HG02678 (cell line): ENCODE measurements around the gene NAXD.
"Not testable (repeated sequence)": the region's sequence is repeated elsewhere in the genome, so short reads cannot be mapped to it uniquely, and the experiment has no call there.

ENCODE experiments used
- ATAC-seq: cut with Tn5 transposase; IDR thresholded peaks from one replicate; pipeline ENCODE4 v1.9.1; 2021; ENCODE audit warnings: mild to moderate bottlenecking, moderate library complexity; ENCODE audit not compliant: unreplicated experiment

Gene NAXD

DNA sequence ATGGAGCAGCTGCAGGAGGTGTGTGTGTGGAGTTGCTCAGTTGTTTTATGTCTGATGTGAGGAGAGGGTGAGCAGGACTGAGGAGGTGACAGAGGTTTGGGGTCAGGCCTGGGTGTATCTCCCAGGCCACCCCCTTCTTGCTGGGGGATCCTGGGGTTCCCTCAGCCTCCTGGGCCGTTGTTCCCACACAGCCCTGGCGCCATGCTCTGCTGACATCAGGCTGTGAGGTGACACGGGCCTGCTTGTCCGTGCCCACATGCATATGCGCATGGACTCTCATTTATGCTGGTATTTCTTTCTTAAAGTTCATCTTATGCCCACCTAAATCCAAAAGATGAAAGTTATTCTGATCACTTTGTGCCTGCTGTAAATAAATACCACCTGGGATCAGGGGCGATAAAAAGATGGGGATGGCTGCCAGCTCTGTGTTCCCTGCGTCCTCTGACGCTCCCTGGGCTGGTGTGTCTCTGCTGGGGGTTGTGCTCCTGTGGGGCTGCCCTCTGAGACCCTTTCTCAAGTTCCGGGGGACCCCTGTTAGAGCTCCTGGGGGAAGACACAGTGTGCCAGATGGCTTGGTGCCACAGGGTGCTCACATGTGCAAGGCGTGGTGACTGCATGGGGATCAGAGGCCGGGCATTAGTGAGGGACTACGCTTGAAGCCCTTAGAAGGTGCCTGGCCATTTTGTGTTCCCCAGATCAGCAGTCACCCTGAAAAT, 12.6 kb downstream of the NAXD start:
- no peak for ATAC-seq

DNA sequence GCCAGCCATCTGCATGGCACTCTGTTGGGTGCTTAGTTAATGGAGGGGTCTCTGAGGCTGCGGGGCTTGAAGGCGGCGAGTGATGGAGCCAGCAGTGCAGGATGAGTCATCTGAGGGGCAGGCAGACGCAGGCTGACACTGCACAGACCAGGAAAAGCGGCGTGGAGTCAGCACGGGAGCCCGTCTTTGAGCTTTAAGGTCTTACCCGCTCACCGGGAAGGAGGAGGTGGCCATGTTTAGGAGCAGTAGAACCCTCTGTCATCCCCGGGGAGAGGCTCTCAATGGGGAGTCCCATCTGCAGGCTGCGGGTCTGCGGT, 13.1 kb downstream of the NAXD start:
- ATAC-seq = no peak

DNA sequence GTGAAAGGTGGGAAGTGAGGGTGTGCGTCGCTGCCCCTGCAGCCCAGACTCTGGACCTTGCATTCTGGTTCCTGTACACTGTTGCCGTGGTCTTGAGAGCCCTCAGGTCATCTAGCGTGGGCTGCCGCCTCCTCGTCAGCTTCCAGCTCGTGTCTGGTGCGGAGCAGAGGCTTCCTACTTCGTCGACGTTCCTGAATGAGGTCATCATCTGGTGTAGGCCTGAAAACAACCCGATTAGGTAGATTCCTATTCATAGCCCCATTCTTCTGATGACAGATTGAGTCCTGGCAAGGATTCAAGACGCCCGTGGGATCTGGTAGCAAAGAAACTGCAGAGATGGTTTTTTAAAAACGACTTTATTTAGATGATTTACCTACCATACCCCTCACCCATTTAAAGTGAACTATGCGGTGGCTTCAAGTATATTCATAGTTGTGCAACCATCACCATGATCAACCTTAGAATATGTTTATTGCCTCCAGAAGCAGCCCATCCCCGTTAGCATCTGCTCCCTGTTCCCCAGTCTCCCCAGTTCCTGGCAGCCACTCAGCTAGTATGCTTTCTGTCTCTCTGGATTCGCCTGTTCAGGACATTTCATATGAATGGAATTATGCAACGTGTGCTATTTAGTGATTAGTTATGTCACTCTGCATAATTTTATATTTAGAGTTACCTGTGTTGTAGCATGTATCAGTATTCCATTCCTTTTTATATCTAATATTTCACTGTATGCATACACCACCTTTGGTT, 13.8 kb downstream of the NAXD start:
- no peak for ATAC-seq

DNA sequence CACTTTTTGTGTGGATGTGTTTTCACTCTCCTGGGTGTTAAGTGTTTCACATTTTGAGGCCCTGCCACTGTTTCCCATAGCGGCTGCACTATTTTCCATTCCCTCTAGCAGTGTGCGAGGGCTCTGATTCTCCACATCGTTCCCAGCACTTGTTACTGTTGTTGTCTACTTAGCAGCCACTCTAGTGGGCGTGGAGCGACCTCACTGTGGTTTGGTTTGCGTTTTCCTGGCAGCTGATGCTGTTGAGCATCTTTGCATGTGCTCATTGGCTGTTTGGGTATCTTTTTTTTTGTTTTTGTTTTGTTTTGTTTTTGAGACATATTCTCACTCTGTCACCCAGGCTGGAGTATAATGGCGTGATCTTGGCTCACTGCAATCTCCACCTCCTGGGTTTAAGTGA, 14.4 kb downstream of the NAXD start:
- no peak for ATAC-seq

DNA sequence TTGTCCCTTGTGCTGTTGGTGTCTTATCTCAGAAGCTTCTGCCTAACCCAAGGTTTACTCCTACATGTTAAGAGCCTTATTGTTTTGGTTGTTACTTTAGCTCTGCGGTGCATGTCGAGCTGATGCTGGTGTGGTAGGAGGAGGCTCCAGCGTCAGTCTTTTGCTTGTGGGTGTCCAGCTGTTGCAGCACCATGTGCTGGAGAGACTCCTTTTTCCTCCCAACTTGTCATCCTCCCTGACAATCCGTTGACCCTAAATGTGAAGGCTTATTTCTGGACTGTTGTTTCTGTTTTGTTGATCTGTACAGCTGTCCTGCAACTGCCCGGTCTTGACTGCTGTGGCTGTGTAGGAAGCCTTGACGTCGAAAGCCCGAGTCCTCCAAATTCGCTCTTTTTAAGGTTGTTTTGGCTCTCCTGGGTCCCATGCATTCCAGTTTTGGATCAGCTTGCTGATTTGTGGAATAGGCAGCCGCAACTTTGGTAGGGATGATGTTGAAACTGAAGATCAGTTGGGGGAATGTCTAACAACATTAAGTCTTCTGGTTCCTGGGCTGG, 15.3 kb downstream of the NAXD start:
- ATAC-seq = no peak

DNA sequence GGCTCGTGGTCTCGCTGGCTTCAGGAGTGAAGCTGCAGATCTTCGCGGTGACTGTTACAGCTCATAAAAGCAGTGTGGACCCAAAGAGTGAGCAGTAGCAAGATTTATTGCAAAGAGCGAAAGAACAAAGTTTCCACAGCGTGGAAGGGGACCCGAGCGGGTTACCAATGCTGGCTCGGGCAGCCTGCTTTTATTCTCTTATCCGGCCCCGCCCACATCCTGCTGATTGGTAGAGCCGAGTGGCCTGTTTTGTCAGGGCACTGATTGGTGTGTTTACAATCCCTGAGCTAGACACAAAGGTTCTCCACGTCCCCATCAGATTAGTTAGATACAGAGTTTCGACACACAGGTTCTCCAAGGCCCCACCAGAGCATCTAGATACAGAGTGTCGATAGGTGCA, 16.9 kb downstream of the NAXD start:
- ATAC-seq = not testable (repeated sequence)

DNA sequence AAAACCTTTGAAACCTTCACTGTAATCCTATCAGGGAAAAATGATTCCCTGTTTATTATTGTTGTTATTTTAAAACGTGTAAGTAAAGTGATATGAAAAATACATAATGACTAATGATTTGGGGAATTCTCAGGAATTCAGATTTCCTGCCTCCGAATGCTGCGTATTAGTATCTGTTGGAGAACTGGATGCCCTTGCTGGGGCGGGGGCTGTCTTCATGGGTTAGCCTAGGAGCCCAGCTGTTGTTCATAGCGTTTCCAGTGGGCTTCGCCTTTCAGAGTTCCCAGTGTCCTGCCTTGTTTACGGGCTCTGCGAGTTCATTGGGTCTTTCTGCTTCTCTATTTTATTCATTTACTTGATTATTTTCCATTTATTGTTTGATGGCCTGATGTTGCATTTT, 18.4 kb downstream of the NAXD start:
- ATAC-seq = no peak

DNA sequence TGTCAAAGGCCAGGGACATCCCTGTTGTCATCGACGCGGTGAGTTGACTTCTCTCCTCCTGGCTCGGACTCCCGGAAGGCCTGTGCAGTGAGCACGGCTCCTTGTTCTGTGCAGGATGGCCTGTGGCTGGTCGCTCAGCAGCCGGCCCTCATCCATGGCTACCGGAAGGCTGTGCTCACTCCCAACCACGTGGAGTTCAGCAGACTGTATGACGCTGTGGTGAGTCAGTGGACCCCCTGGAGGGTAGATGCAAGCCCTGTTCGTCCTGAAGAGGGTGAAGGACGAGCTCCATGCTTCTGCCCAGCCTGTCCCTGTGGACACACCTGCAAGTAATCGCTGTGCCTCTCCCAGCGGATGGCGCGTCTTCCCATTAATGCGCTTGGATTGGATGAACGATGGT, 19.2 kb downstream of the NAXD start:
- ATAC-seq = no peak

DNA sequence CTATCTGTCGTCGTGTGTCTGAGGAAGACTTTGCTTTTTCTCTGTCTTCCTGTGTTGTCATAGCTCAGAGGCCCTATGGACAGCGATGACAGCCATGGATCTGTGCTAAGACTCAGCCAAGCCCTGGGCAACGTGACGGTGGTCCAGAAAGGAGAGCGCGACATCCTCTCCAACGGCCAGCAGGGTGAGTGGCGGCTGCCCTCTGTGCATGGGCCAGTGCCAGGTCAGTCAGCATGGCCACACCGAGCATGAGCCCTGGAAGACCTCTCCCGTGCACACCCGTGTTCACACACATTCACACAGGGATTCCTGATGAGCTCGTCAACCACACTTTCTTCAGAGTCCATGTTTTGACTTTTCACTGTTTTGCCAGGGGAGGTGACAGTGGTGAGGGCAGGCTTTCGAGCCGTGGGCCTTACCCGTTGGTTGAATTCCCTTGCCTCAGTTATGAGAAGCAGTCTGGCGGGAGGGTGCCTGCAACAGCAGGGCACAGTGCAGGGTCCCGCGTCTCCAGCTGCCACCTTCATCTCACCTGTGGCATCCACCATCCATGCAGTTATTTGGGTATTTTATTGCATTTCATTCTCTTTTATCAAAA, 20.2 kb downstream of the NAXD start:
- ATAC-seq = no peak

DNA sequence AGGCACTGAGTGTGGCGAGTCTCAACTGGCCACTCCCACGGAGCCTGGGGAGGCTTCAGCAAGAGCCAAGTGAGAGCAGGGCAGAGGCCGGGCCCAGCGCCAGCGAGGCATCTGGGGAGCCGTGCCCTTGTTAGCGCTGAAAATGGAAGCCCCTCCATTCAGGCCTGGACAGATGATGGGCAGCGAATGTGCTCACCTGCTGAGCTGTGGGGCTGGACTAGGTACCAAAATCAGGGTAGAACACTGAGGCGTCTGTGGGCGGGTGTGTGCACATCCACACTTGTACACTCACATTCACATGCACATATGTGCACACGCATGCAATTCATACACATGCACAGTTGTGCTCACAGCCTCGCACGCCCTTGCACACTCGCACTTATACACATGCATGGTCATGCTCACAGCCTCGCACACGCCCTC, 20.7 kb downstream of the NAXD start:
- no peak for ATAC-seq

DNA sequence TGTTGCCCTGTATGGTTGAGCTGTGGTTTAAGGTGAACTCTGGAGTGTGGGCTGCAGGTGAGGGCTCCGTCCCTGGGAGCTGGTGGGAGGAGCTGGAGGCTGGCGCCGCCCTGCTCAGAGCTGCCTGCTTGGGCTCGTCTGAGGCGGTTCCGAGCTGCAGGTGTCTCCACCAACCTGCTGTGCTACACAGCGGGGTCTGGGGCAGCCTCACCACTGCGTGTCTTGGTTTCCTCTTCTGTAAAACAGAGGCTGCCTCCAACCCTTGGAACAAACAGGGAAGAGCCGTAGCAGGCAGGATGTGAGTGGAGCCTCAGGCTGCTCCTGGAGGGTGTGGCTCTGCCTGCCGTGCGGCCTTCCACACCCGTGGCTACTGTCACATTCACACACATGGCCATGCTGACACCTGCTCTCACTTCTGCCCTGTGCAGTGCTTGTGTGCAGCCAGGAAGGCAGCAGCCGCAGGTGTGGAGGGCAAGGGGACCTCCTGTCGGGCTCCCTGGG, 21.4 kb downstream of the NAXD start:
- ATAC-seq = no peak

DNA sequence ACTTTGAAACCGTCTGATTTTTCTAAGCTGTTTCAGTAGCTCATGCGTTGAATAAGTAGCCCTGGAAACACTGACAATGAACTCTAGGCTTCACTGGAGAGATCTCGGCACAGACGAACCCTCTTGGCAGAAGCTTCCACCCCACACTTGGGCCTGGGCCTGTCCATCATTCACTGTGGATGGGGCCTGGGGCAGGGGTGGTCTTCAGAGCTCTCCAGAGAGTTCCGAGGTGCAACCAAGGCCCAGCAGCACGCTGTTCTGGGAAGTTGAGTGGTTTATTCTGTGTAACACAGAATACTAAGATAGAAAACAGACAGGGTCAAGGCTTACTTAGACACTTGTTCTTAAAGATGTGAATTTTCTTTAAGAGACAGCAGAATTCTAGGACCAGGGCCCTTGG, 21.9 kb downstream of the NAXD start:
- ATAC-seq = no peak

DNA sequence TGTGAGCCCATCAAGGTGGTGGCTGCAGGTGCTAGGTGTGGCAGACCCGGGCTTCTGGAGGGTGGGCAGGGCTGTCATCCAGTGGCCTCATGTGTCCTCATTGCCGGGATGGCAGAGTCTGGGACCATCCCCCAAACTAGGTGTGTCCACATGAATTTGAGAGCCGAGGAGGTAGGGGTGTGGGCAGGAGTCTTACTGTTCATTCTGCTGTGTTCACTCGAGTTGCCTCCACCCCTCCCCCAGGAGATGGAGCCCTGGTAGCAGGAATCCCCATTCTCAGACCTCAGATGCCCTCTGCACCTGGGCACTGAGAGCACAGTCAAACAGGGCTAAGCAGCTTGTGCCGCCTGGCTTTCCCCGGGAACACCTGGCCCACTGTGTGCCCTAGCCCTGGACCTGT, 22.4 kb downstream of the NAXD start:
- no peak for ATAC-seq

DNA sequence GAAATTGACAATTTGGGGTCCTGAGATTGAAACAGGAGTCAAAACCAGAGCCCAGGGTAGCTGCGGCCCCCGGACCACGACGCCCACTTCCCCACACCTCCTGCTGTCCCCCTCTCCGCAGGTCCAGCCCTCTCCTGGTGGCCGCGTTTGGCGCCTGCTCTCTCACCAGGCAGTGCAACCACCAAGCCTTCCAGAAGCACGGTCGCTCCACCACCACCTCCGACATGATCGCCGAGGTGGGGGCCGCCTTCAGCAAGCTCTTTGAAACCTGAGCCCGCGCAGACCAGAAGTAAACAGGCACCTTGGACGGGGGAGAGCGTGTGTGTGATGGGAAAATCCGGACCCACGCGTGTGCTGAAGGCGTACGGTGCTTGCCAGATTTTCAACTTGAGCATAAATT, 22.9 kb downstream of the NAXD start:
- ATAC-seq = no peak

DNA sequence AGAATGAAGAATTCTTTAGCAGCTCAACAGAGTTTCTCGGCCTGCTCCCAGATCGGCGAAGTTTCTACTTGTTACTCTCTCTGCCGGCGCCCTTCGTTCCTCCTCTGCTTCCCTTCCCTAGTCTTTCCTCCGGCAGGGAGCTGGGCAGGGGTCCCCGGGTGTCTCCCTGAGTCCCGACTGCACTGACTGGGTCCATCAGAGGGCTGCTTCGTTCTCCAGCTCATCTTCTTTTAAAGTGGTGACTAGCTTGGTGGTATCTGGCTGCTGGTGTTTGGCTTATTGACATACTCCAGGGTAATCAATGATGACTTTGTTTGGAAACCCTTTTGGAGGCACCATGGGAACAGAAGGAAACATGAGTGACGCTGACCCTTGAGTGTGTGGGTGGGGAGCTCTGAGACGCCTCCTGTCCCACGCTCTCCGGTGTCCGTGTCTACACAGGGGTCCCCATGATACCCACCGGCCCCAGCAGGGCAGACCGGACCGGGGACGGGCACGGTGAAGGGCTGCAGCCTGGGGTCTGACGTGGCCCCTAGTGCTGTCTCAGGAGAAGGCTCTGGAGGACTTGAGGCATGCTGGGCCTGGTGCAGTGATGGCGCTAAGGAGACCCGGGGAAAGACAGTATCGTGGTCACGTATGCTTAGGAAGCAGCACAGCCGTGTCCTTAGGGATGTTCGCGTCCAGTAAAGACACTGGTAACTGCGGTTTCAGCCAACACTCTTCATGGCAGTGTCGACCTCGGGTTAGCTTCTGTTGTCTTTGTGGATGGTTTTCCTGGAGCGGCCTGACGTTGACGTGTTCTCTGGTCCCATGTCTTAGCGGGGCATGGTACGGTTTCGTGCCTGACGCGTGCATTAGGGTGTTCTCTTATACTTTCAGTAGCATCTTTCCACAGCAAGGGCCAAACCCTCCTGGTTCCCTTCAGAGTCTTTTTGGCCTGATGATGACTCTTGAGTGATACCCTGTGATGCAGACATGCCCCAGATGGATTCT, 23.8 kb downstream of the NAXD start:
- ATAC-seq = no peak

DNA sequence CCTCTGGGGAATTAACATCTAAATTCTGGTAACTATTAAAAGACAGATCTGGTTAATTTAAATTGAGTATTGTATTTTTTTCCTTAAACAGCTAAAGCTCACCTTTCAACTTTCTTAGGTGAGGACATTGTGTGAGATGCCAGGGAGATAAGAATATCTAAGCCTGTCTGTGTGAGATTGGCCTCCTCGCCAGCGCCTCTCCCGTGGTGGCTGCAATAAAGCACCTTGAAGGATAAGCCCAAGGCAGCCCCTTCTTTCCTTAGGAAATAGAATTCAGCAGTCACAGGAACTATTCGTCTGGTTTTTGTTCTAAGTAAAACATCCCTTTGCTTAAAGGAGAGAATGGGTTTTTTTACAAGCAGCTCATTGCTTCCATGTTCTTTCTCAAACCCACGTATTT, 24.6 kb downstream of the NAXD start:
- ATAC-seq = no peak

DNA sequence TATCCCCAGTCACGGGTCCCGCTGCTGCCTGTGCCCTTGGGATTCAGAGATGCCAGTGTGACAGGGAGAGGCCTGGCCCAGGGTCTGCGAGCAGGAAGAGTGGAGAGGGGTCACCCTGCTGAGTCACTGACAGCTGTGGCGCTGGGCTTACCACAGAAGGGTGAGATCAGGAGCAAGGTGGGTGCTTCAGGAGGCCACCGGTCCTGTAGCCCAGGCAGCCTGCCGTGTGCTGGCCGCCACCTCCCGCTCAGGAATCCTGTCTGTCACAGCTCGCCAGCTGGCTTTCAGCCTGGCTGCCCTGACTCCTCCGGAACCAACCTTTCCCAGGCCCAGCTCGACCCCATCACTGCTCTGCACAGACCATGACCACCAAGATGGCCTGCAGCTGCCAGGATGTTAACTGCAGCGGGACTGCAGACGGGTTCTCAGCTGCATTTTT, 25.3 kb downstream of the NAXD start:
- ATAC-seq = no peak

DNA sequence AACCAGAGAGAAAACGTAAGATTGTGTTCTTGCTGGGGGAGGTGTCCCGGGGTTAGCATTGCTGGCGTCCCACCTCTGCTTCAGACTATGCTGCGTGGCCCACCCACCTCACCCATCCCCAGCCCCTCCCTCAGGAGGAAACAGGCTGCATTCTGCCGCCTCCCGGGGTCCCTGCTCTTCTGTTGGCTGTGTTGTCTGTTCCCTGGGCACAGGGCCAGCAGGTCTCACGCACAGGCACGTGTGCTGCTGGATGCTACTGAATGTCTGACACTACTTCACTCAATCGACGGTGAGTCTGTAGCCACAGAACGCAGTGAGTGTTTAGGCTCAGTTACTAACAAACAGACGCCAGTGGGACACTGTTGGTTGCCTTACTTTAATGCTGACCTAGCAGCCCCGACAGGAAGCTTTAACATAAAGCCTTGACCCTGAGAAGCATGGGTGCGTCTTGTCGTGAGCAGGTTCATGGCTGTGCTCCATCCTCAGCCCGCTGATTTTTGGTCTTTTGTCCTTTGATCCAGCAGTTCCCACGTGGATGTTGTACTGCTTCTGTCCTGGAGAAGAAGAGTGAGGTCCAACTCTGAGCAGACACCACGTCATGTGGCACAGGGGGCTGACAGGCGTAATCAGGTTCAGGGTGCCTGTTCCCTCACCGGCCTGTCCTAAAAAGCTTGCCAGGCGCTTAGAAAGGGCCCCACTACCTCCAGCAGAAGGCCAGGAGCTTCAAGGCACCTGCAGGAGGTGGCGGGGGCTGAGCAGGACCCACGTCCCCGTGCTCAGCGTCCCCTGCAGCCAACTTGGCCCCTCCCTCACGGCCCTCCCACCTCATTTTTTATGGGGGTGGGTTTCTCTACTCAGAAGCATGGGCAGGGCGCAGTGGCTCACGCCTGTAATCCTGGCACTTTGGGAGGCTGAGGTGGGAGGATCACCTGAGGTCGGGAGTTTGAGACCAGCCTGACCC, 26.0 kb downstream of the NAXD start:
- ATAC-seq = no peak

DNA sequence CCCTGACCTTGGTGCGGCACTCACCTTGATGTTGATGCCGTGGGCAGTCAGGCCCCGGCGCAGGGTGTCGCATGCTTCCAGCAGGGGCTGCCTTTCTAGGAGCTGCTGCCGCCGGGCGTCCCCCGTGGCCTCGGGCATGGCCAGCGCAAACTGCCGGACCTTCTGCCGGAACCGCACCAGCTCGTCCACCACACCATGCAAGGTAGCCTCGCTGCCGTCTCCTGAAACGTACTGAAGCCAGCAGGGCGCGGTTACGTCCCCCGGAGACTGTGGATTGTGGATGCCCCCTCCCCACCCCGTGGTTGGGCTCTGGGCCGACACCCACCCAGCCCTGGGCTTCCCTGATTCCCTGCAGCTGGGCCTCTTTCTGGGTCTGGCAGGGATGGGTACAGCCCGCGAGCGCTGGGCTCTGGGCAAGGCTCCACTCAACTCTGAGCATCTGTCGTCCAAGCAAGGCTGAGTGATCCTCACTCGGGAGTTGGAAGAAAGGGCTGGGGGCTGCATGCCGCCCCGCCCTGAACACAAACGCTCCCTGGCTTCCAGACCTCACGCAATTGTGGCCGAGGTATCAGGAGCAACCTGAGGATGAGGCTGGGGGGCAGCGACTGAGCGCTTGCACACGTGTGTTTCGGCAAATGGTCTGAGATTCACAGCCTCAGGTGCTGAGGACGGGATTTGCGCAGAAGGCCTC, 27.1 kb downstream of the NAXD start:
- ATAC-seq = no peak
